K562 (cell line): ENCODE measurements around the gene CFAP69. TPM values are rescaled to one million over a fixed set of nuclear protein-coding genes. Genes with fewer than 3 reads are reported as not detected.
A peak's percentile ranks its signal among the peaks of the same experiment; 100 is the strongest.

Experiments used
- BRD9 ChIP-seq: fragments of 450-650 bp; IDR thresholded peaks from 2 replicates; pipeline ENCODE4 v1.6.1; 2018; ENCODE audit warnings: low read depth; ENCODE audit not compliant: partially characterized antibody
- CHAMP1 ChIP-seq: fragments of 450-650 bp; IDR thresholded peaks from 2 replicates; pipeline ENCODE4 v1.6.1; 2016; ENCODE audit warnings: mild to moderate bottlenecking
- ELK1 ChIP-seq: sonication (generic); formaldehyde crosslinking; IDR thresholded peaks from 2 replicates; pipeline ENCODE4 v1.8.1; 2022; ENCODE audit warnings: missing genetic modification reagents
- HNRNPLL ChIP-seq: fragments of 200-400 bp; formaldehyde crosslinking; IDR thresholded peaks from 2 replicates; pipeline ENCODE4 v1.6.1; 2017; ENCODE audit warnings: low read length, low read depth, mild to moderate bottlenecking; ENCODE audit not compliant: poor library complexity, severe bottlenecking
- MCM2 ChIP-seq: fragments of 450-650 bp; IDR thresholded peaks from 2 replicates; pipeline ENCODE4 v1.6.1; 2017; ENCODE audit warnings: low read depth, mild to moderate bottlenecking
- MCM7 ChIP-seq, 2 experiments: fragments of 450-650 bp; IDR thresholded peaks; 2 replicates each; pipeline ENCODE4 v1.6.1; 2016 to 2018
- MNT ChIP-seq, 2 experiments: fragments of 450-650 bp; conservative IDR thresholded peaks; 2 replicates each; pipeline ENCODE4 v1.6.1; 2017; ENCODE audit warnings: mild to moderate bottlenecking in 2 of 2, moderate library complexity in 2 of 2
- MTA3 ChIP-seq: fragments of 450-650 bp; formaldehyde crosslinking; IDR thresholded peaks from 2 replicates; pipeline ENCODE4 v1.6.1; 2017; ENCODE audit warnings: mild to moderate bottlenecking, borderline replicate concordance
- PCBP1 ChIP-seq: fragments of 200-400 bp; formaldehyde crosslinking; IDR thresholded peaks from 2 replicates; pipeline ENCODE4 v1.6.1; 2018; ENCODE audit warnings: mild to moderate bottlenecking, low read depth, low read length; ENCODE audit not compliant: poor library complexity, severe bottlenecking
- PCBP2 ChIP-seq: fragments of 200-400 bp; formaldehyde crosslinking; IDR thresholded peaks from 2 replicates; pipeline ENCODE4 v1.6.1; 2018; ENCODE audit warnings: low read length, low read depth, mild to moderate bottlenecking, moderate library complexity; ENCODE audit not compliant: poor library complexity, severe bottlenecking
- RBBP5 ChIP-seq: fragments of 200-600 bp; sonication (generic); IDR thresholded peaks from 2 replicates; pipeline ENCODE4 v1.6.1; 2012; ENCODE audit warnings: borderline replicate concordance, mild to moderate bottlenecking, low read length, control low read depth, inconsistent platforms; ENCODE audit not compliant: insufficient read depth, poor library complexity, severe bottlenecking
- RNF219 ChIP-seq: fragments of 250-450 bp; sonication (Bioruptor Pico); IDR thresholded peaks from 2 replicates; pipeline ENCODE4 v1.5.0; 2022; ENCODE audit warnings: mild to moderate bottlenecking
- SLC30A9 ChIP-seq: fragments of 250-450 bp; sonication (Bioruptor Pico); IDR thresholded peaks from 2 replicates; pipeline ENCODE4 v1.8.0; 2022; ENCODE audit warnings: mild to moderate bottlenecking, moderate library complexity
- ZBTB12 ChIP-seq: fragments of 250-450 bp; sonication (Bioruptor Pico); IDR thresholded peaks from 2 replicates; pipeline ENCODE4 v1.4.0; 2020
- ZNF311 ChIP-seq: fragments of 250-450 bp; sonication (Bioruptor Pico); IDR thresholded peaks from 2 replicates; pipeline ENCODE4 v1.4.0; 2020; ENCODE audit warnings: mild to moderate bottlenecking, moderate library complexity
- ZNF766 ChIP-seq: fragments of 200-800 bp; sonication (Bioruptor generic); conservative IDR thresholded peaks from 2 replicates; pipeline ENCODE4 v1.6.1; 2016; ENCODE audit warnings: missing genetic modification characterization, missing compliant biosample characterization
- polyA plus RNA-seq, 8 experiments: library from polyadenylated mRNA; depleted of rRNA in 4 of 8; stranded (reverse) in 5 of 8; unstranded in 3 of 8; fragments of >200 nt; fragmentation: Nextera tagmentation in 2 of 8; fragmentation: Illumina TruSeq in 1 of 8; extraction: Ambion mirVana in 2 of 8; extraction: Trizol in 1 of 8; gene quantifications; 2 replicates each; pipeline versions ENCODE4 v1.2.1 to v1.2.3, GENCODE V29; 2011 to 2014; ENCODE audit warnings: inconsistent platforms in 1 of 8, missing spikeins in 1 of 8
- total RNA-seq, 7 experiments: library from RNA; depleted of rRNA in 6 of 7; stranded (reverse); fragments of >200 nt in 6 of 7; fragmentation: Illumina TruSeq in 2 of 7; extraction: Trizol in 2 of 7; gene quantifications; 2 replicates each; pipeline versions ENCODE4 v1.2.1 to v1.2.3, GENCODE V29; 2011 to 2021; ENCODE audit warnings: low replicate concordance in 1 of 7

Gene CFAP69
- total and polyA plus RNA-seq, 9 of the 15 experiments (the other 6 are each of a cell fraction or from before 2014, with no cell fraction given): 0.24 to 5.1 (median 1.7) TPM

- no peak for TF ChIP-seq RNF219 (CRISPR knock-in tag)
- TF ChIP-seq ELK1 (CRISPR knock-in tag): no peak
- no peak for TF ChIP-seq ZNF766
- no peak for TF ChIP-seq RBBP5
- no peak for TF ChIP-seq PCBP2
- peak; percentile 45; the same call in 1 of the 2 replicates for TF ChIP-seq CHAMP1
- TF ChIP-seq PCBP1: peak; percentile 40
- TF ChIP-seq ZBTB12 (CRISPR knock-in tag): no peak
- TF ChIP-seq MCM2: no peak
- TF ChIP-seq ZNF311 (CRISPR knock-in tag): no peak
- peak; percentile 30 for TF ChIP-seq BRD9
- no peak for TF ChIP-seq MCM7 (IDR thresholded peaks at IDR 0.05)
- TF ChIP-seq MNT (conservative IDR thresholded peaks at IDR 0.05): peak; percentile 41 to 82
- no peak for TF ChIP-seq SLC30A9 (CRISPR knock-in tag)
- TF ChIP-seq HNRNPLL: no peak
- peak; percentile 100 for TF ChIP-seq MTA3
Observed at GRCh38 chr7:90244909-90245851, at the start of gene CFAP69 (continued).
